ENCODE results near the gene VPS13D. TPM values are rescaled to one million over a fixed set of nuclear protein-coding genes. Genes with fewer than 3 reads are reported as not detected.
"Not testable (repeated sequence)": the region's sequence is repeated elsewhere in the genome, so short reads cannot be mapped to it uniquely, and the experiment has no call there.

Gene VPS13D
- total RNA-seq, 1 experiment from 2014 or later, result 13.6 TPM

DNA sequence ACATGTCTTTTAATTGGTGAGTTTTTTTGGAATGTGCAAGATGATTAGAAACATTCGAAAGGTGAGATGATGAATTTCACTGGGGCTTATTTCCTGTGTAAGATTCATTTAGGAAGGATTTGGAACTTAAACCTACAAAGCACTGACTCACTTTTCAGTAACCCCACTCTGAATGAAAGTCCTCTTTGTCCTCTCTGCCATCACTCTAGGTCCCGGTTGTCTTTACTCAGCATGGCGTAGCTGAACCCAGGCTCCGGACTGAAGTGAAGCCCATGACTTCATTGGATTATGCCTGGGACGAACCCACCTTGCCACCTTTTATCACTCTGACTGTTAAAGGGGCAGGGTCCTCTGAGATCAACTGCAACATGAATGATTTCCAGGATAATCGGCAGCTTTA lies 139.4 kb downstream of the VPS13D start:
- DNase-seq (ENCODE audit: low read depth), result peak; percentile 29

DNA sequence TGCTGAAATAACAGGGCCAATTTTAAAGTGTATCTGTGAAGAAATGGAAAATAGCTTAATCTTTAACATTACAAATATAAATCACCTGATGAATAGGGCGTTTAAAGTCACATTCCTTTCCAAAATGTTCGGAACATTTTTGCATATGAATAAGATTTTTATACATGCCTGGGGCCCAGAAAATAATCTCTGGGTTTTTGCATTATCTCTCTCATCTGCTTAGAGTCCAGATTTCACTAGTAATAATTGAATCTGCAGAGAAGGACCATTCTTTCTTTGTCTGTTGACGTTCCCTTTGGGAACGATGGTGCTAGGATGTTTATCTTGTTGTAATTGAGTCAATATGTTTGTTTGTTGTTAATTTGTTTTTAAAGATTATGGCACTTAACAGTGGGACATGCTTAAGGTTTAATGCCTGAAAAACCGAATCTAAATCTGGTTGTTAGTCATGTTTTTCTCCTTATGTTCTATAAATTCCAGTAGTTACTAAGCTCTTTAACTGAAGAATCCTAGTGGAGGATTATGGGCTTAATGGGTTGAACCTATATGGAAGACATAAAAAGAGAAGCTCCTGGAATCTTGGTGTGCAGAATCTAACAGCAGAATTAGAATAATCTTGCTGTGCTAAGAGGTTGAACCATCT lies 140.6 kb downstream of the VPS13D start:
- no peak for DNase-seq (ENCODE audit: low read depth)

DNA sequence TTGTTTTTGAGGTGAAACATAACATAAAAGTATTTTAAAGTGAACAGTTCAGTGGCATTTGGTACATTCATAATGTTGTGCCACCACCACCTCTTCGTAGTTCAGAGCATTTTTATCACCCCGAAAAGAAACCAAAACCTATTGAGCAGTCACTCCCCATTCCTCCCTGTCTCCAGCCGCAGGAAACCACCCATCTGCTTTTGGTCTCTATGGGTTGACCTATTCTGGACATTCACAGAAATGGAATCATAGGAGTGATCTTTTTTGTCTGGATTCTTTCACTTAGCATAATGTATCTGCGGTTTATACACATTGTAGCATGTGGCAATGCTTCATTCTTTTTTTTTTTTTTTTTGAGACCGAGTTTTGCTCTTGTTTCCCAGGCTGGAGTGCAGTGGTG lies 141.2 kb downstream of the VPS13D start:
- no peak for DNase-seq (ENCODE audit: low read depth)

DNA sequence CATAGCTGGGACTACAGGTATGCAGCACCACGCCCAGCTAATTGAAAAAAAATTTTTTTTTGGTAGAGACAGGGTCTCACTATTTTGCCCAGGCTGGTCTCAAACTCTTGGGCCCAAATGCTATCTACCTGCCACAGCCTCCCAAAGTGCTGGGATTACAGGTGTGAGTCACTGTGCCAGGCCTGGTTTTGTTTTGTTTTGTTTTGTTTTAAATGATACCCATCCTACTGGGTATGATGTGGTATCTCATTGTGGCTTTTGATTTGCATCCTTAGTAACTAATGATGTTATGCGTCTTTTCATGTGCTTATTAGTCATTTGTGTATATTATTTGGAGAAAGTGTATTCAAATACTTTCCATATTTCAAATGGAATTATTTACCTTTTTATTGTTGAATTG lies 142.3 kb downstream of the VPS13D start:
- no peak for DNase-seq (ENCODE audit: low read depth)

DNA sequence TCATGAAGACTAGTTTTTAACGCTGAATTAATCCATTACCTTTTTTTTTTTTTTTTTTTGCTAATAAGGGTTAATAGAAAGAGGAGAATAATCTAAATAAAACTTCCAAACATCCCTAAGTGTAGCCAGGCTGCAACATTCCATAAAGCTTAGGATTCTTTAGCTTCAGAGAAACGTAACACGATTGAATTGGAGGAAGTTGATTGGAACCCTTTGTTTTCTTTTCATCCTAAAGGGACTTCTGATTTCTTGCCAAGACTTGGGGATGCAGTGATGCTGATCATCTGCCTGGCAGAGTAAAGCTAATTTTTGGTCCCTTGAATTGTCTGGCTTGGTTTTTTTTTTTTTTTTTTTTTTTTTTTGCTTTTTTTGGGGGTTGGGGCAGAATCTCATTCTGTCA lies 142.9 kb downstream of the VPS13D start:
- no peak for DNase-seq (ENCODE audit: low read depth)

DNA sequence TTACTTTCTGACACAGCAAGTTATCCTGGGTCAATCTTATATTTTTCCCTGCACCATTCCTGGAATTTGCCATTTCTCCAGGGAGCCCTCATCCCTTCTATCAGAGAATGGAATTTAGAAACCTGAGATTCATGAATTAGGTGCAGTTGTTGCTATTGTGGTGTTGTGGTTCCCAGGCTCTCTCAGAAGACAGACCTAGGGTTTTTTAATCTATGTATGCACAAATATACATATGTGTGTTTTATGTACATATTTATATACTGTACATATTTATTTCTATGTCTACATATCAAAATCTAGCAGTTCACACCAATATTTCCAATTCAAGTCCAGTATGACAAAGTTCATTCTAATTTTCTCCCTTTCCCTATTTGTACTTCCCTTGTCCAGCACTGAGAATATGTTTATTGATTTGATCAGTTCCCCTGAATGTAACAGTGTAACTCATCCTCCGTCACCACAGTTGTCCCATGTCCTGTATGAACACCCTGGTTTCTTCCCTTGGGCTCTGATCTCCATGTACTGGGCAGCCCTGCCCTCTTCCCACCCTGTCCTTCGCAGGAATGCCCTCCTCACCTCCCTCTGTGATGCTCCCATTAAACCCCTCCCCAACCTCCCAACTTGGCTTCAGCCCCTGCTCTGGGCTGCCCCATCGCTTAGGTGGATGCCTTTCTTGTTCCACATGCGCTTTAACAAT lies 145.5 kb downstream of the VPS13D start:
- DNase-seq (ENCODE audit: low read depth), result no peak

DNA sequence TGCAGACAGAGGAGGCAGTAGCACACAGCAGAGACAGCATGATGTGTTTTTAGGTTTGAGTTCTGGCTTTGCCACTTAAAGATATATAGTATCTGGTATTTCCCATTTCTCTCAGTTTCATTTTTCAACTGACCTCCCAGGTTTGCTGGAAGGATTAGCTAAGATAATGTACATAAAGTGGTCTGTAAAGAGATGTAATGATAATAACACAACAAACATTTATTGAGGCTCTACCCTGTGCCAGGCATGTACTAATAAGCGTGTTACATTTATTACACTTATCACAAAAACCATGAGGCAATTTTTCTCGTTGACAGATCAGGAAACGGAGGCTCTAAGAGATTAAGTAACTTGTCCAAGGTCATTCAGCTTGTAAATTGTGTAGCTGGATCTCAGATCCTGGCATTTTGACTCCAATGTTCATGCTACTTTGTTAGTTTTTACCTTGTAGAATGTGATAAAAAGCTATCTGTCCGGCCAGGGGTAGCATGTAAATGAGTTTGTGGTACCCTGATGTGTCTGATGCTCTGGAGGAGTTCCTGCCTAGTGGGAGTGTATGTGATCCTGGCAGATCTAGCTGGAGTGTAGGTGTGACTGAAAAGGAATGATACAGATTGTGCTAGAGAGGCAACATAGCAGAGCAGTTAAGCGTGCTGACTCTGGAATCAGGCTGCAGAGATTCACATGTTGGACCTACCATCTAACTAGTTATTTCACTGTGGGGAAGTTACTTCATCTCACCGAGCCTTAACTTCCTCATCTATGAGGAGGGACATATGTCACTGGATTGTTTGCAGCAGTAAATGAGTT lies 146.6 kb downstream of the VPS13D start:
- DNase-seq (ENCODE audit: low read depth), result no peak

DNA sequence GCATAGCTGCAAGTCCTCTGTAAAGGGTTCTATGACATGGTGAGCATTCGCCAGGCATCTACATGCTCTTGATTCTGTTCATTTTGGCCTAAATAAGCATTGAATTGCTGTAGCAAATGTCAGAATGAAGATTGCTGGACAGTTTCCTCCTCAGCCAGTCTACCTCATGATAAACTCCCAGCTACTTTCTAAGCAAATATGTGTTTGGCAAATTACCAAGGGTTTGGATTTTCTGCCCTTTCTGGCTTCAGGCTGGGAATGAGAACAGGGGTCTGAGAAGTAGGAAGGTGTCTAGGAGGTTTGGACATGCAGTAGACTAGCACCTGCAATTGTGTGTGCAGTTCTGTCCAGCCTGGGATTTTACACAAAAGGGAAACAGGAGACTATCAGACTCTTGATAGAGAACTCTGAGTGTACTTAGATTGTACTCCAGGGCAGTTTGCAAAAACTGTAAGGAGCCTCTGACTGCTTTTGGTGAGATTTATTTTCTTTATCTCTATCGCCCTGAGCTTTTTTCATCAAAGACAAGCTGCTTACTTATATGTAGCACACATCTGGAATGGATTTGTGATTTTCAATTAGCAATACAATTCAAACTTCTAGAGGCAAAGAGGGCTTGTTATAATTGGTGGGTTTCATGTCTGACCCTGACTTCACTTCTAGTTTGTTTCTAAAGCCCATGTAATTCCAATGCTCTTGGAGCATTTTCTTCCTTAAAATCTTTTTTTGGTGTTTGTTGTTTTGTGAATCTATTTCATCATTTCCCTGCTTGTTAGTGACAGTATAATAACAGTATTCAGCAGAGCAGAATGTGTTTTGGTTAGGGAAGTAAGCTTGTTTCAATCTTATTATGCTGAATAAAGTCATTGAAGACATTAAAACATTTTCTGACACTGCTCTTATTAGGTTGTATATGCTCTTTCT lies 150.8 kb downstream of the VPS13D start:
- DNase-seq (ENCODE audit: low read depth), result no peak

DNA sequence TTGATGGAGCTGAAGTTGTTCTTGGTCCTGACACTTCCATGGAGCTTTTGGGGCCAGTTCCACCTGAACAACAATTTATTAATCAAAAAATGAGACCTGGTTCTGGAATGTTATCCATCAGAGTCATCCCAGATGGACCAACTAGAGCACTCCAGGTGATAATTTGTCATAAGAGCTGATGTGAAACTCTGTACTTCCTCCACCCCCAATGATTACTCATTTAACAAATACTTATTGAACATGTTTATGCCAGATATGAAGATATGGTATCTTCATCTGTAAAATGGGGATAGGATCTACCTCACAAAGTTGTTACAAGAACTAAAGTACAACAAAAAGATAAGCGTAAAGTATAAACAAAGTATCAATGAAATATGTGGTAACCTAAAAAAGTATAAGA lies 153.2 kb downstream of the VPS13D start:
- no peak for DNase-seq (ENCODE audit: low read depth)

DNA sequence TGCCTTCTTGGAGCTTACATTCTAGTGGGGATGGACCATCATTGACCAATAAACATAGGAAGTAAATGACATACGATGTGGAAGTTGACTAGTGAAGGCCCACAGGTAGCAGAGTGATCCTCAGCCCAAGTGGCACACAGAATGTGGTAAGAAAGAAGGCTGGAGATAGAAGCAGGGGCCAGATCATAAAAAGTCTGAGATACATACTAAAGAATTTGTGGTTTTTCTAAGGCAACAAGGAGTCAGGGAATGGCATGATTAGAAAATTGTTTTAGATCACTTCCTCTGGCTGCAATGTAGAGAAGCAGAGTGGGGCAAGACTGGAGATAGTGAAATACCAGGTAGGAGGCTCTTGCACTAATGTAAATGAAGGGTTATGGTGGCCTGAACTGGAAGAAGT lies 154.0 kb downstream of the VPS13D start:
- no peak for DNase-seq (ENCODE audit: low read depth)

DNA sequence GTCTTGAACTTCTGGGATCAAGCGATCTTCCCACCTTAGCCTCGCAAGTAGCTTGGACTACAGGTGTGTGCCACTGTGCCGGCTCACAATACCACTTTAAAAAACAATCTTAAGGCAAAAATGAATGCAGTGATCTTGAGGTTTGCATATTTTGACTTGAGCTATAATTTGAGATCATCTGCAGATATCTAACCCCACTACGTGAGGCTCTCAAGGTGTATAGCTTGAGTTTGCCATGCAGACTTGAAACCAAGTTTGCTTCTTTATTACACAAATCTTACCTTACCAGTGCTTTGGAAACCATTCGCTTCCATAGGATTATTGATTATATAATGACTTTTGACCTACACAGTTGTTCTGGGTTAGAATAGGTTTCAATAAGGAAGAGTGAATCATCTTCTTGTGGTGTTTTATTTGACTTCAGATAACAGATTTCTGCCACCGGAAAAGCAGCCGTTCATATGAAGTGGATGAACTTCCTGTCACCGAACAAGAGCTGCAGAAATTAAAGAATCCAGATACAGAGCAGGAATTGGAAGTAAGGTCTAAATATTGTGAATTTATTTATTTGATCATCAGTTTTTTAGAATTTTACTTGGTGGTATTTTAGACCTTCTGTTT lies 155.1 kb downstream of the VPS13D start:
- no peak for DNase-seq (ENCODE audit: low read depth)

DNA sequence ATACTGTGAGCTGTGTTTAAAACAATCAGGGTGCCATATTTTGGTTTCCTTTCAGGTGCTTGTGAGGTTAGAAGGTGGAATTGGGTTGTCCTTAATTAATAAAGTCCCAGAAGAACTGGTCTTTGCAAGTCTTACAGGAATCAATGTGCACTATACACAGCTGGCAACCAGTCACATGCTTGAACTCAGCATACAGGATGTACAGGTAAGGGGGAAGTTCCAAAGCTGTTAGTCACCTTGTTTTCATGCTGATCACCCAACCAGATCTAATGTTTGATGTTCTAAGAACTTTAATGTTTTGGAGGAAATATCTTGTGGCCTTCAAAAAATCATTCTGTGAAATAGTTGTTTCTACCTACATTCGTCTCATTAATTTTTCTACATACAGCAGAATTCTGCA lies 156.3 kb downstream of the VPS13D start:
- DNase-seq (ENCODE audit: low read depth), result no peak

DNA sequence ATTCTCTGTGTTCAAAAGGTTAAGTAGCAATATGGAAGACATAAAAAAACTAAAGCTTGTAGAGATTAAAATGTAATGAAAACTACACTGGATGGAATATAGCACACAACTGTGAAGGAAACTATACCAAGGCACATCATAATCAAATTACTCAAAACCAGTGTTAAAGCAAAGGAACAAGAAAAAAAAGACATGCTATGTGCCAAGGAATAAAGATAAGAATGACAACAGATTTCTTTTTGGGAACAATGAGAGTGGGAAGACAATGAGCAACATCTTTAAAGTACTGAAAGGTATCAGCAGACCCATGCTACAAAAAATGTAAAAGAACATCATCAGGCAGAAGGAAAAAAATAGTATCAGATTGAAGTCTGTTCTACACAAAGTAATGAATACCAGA lies 157.8 kb downstream of the VPS13D start:
- peak; percentile 13 for DNase-seq (ENCODE audit: low read depth)

DNA sequence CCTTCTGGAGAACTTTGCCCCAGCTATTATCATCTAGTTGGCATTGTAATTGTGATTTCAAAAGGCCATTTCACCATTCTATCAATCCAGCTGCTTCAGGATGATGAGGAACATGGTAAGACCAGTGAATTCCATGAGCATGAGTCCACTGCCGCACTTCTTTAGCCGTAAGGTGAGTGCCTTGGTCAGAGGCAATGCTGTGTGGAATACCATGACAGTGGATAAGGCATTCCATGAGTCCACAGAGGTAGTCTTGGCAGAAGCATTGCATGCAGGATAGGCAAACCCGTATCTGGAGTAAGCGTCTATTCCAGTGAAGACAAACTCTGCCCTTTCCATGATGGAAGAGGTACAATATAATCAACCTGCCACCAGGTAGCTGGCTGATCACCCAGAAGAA lies 160.5 kb downstream of the VPS13D start:
- not testable (repeated sequence) for DNase-seq (ENCODE audit: low read depth)

DNA sequence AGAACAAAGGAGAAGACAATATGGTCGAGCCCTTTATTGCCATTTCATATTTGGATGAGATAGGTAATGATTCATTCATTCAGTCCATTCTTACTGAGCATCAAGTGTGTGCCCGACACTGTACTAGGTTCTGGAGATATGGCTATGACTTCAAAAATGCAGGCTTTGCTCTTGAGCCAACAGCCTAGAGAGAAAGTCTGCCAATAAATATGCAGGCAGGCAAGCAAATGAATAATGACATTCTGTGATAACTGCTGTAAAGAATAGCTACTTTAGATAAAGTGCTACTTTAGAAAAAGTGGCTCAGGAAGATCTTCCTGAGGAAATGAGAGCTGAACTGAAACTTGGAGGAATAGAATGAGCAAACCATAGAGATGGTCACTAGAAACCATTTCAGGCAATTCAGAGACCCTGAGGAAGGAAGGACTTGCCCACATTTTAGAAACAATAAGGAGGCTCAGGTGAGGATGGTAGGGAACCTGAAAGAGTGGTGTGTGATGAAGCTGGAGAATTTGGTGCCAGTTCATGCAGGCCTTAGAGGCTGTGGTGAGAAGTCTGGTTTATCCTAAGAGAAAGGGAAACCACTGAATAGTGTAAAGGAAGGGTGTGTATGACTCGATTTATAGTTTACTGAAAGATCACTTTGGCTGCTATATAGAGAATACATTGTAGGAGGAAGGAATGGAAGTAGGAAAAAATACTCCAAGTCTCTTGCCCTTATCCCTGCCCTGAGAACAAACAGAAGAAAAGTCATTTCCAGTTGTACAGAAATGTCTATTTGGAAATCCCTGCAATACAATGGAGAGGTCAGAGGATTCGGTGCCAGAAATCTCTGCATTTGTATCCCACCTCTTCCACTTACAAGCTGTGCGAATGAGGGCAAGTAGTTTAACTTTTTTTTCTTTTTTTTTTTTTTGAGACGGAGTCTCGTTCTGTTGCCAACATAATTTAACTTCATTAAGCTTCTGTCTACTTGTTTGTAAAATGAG lies 167.9 kb downstream of the VPS13D start:
- DNase-seq (ENCODE audit: low read depth), result no peak

DNA sequence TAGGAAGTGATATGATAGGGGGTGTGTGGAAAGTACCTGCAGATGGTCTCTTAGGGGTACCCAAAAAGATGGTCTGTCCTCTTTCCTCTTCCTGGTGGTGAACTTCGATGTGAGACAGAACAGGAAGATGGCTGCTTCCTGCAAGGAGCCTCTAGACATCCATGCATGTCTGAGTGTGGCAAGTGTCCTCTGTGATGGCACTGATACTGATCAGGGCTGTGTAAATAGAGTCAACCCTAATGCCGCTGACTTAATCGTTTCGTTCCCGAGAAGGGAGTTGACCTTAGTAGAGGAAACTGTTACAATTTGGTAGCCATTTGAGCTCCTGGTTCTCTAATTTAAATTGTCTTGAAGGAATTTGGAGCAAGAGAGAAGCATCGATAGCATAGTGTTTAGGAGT lies 168.6 kb downstream of the VPS13D start:
- no peak for DNase-seq (ENCODE audit: low read depth)

DNA sequence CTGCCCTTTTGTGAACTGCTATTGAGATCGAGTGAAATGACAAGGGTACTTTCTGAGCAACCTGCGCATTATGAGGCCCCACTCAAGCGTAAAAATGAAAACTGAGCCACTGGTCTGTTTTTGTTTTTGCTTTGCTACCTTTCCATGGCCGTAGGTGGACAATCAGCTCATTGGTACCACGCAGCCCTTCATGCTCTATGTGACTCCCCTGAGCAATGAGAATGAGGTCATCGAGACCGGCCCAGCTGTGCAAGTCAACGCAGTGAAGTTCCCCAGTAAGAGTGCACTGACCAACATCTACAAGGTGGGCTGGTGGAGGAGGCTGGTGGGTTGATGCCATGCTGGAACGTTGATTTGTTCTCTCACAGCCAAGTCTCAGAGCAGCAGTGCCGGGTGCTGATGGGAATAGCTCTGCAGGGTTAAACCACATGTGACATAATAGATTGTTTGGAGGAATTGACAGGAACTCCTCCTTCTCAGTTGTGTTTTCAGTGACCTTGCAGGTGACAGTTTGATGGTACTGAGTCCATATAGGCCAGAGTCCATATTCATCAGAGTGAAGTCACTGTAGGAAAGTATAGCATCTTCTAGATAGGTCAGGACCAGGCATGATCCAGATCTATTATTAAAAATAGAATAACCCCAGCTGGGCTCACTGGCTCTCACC lies 170.3 kb downstream of the VPS13D start:
- no peak for DNase-seq (ENCODE audit: low read depth)

DNA sequence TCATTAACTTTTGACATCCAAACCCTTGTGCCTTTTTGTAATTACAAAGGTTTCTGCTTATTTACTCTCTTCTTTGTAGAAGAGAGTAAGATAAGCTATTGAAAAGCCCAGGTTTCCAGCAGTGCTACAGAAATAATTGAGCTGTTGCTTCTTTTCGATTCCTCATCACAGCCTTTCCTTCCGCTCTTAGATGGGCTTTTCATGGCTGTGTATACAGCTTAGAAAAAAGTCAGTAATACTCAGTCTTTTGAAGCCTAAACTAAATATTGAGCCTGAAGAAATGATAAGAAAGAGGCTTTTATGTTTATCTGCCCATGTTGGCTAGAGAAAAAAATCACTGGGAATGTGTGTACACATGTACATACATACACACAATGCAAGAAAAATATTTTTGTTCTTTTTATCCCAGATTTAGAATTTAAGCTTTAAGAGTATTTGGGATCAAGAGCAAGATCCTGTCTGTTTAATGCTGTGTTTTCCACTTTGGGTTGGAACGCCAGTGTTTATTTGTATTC lies 172.4 kb downstream of the VPS13D start:
- no peak for DNase-seq (ENCODE audit: low read depth)

DNA sequence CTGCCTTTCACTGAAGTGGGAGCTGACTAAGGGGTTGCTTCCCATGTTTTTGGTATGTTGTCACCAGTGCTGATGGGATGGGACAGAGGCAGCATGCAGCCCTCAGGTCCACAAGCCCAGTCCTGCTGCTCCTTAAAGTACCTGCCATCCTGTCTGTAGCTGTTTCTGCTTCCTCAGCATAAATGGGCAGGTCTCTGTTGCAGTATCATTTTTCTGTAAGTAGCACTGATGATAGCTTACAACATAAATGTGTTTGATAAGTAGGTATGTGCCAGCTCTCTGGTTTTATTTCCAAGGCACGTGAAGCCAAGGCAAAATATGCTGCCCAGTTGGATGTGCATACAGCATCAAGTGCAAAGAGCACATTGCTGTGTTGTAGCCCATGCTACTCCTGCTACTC lies 173.0 kb downstream of the VPS13D start:
- no peak for DNase-seq (ENCODE audit: low read depth)
